Activated CD4-positive, alpha-beta T cell treated with anti-CD3 and anti-CD28 coated beads for 36 hours (primary cell): ENCODE results near the gene ZNF608. TPM values are rescaled to one million over a fixed set of nuclear protein-coding genes. Genes with fewer than 3 reads are reported as not detected.

Experiments used
- ATAC-seq: fragments of 200-7000 bp; cut with Tn5 transposase; one replicate; pipeline ENCODE4 v1.10.0; 2021; ENCODE audit warnings: mild to moderate bottlenecking, moderate library complexity
- CTCF ChIA-PET: fragments of 350-600 bp; sonication (Branson Sonifier 250); formaldehyde crosslinking; loops from one replicate; lab custom pipeline; 2021; ENCODE audit warnings: antibody characterized with exemption; lab: Charles Lee
- POLR2A ChIA-PET: fragments of 350-600 bp; sonication (Branson Sonifier 250); formaldehyde crosslinking; loops from one replicate; lab custom pipeline; 2021; ENCODE audit warnings: antibody characterized with exemption, inconsistent platforms; lab: Charles Lee
- DNase-seq: peaks from one replicate; pipeline ENCODE4 v3.0.0-alpha.2; 2020
- H3K27ac Mint-ChIP-seq: one replicate; pipeline ENCODE4 v1.8.0; 2021; ENCODE audit warnings: mixed read lengths
- H3K27me3 Mint-ChIP-seq: one replicate; pipeline ENCODE4 v1.8.0; 2021; ENCODE audit warnings: mixed read lengths
- H3K36me3 Mint-ChIP-seq: one replicate; pipeline ENCODE4 v1.8.0; 2021; ENCODE audit warnings: low read depth, mixed read lengths
- H3K4me1 Mint-ChIP-seq: one replicate; pipeline ENCODE4 v1.8.0; 2021; ENCODE audit warnings: mixed read lengths
- H3K4me3 Mint-ChIP-seq: one replicate; pipeline ENCODE4 v1.8.0; 2021; ENCODE audit warnings: mild to moderate bottlenecking, moderate library complexity, mixed read lengths
- H3K9me3 Mint-ChIP-seq: one replicate; pipeline ENCODE4 v1.8.0; 2021; ENCODE audit warnings: low read depth, mixed read lengths
- intact Hi-C, 2 experiments: fragments of 100-400 bp; cut with DNase I in 1 of 2; cut with micrococcal nuclease in 1 of 2; formaldehyde crosslinking; loops; one replicate each; pipeline versions ENCODE4 v1.14.2 to v1.15.1; 2022 to 2024; cut with DNase I, micrococcal nuclease
- total RNA-seq, 2 experiments: library from RNA; stranded (reverse); gene quantifications; one replicate each; pipeline ENCODE4 v1.2.3, GENCODE V29; 2021

ZNF608 gene
- total RNA-seq, 2 experiments from 2014 or later: not detected

- intact Hi-C loops: no loop called here
- ATAC-seq (no peak), DNase-seq (no peak)
- POLR2A ChIA-PET: no interaction called here
- Mint-ChIP-seq H3K4me1 (peaks cover 20% of the 10 kb centered on the region), H3K9me3 (no peaks in the 10 kb centered on the region), H3K27me3 (peaks cover 43% of the 10 kb centered on the region), H3K27ac (no peak overlapping the region), H3K4me3 (no peak overlapping the region), H3K36me3 (no peaks in the 10 kb centered on the region)
- CTCF ChIA-PET: no interaction called here
Observed at GRCh38 chr5:124742983-124743601, 3.3 kb downstream of the ZNF608 start.

GRCh38 chr5:124742521-124742920, 3.9 kb downstream of the ZNF608 start:
- H3K9me3 Mint-ChIP-seq: no peaks in the 10 kb centered on the region
- H3K36me3 Mint-ChIP-seq: no peaks in the 10 kb centered on the region
- ChIA-PET CTCF (no interaction called here), POLR2A (no interaction called here)
- H3K4me1 Mint-ChIP-seq: peaks cover 14% of the 10 kb centered on the region
- DNase-seq (no peak), ATAC-seq (no peak)
- no peak overlapping the region for H3K4me3 Mint-ChIP-seq
- H3K27ac Mint-ChIP-seq: no peak overlapping the region
- intact Hi-C loops: no loop called here
- H3K27me3 Mint-ChIP-seq: peaks cover 40% of the 10 kb centered on the region

GRCh38 chr5:124741711-124742496, 4.5 kb downstream of the ZNF608 start:
- CTCF ChIA-PET: interaction anchor here (1.1 kb wide), 1 partner anchor 9 kb away, joined by 4 read pairs; no protein-coding TSS in a partner anchor
- no peaks in the 10 kb centered on the region for H3K36me3 Mint-ChIP-seq
- intact Hi-C loops: no loop called here
- DNase-seq: no peak
- H3K9me3 Mint-ChIP-seq: no peaks in the 10 kb centered on the region
- H3K4me1 Mint-ChIP-seq: peaks cover 8% of the 10 kb centered on the region
- ATAC-seq: no peak
- H3K4me3 Mint-ChIP-seq: no peak overlapping the region
- no peak overlapping the region for H3K27ac Mint-ChIP-seq
- peaks cover 35% of the 10 kb centered on the region for H3K27me3 Mint-ChIP-seq
- POLR2A ChIA-PET: no interaction called here

- Mint-ChIP-seq H3K4me3 (no peak overlapping the region), H3K27me3 (peaks cover 32% of the 10 kb centered on the region), H3K4me1 (peaks cover 1% of the 10 kb centered on the region), H3K9me3 (no peaks in the 10 kb centered on the region), H3K27ac (no peak overlapping the region), H3K36me3 (no peaks in the 10 kb centered on the region)
- ATAC-seq (no peak), DNase-seq (no peak)
- CTCF ChIA-PET: interaction anchor here (1.1 kb wide), 1 partner anchor 10 kb away, joined by 4 read pairs; no protein-coding TSS in a partner anchor
- POLR2A ChIA-PET: no interaction called here
- intact Hi-C loops: no loop called here
Observed at GRCh38 chr5:124740991-124741583, 5.4 kb downstream of the ZNF608 start.

- Mint-ChIP-seq H3K4me3 (no peak overlapping the region), H3K27ac (no peak overlapping the region), H3K36me3 (no peaks in the 10 kb centered on the region), H3K4me1 (no peaks in the 10 kb centered on the region), H3K9me3 (no peaks in the 10 kb centered on the region), H3K27me3 (peaks cover 36% of the 10 kb centered on the region)
- intact Hi-C loops: no loop called here
- ChIA-PET CTCF (no interaction called here), POLR2A (no interaction called here)
- DNase-seq (no peak), ATAC-seq (no peak)
Observed at GRCh38 chr5:124740071-124740470, 6.4 kb downstream of the ZNF608 start.

- intact Hi-C loops: no loop called here
- Mint-ChIP-seq H3K4me3 (no peak overlapping the region), H3K27ac (no peak overlapping the region), H3K27me3 (peaks cover 38% of the 10 kb centered on the region), H3K9me3 (no peaks in the 10 kb centered on the region), H3K36me3 (no peaks in the 10 kb centered on the region), H3K4me1 (no peaks in the 10 kb centered on the region)
- ChIA-PET CTCF (no interaction called here), POLR2A (no interaction called here)
- ATAC-seq: no peak
- DNase-seq: no peak
Observed at GRCh38 chr5:124739634-124740025, 6.8 kb downstream of the ZNF608 start.

DNA sequence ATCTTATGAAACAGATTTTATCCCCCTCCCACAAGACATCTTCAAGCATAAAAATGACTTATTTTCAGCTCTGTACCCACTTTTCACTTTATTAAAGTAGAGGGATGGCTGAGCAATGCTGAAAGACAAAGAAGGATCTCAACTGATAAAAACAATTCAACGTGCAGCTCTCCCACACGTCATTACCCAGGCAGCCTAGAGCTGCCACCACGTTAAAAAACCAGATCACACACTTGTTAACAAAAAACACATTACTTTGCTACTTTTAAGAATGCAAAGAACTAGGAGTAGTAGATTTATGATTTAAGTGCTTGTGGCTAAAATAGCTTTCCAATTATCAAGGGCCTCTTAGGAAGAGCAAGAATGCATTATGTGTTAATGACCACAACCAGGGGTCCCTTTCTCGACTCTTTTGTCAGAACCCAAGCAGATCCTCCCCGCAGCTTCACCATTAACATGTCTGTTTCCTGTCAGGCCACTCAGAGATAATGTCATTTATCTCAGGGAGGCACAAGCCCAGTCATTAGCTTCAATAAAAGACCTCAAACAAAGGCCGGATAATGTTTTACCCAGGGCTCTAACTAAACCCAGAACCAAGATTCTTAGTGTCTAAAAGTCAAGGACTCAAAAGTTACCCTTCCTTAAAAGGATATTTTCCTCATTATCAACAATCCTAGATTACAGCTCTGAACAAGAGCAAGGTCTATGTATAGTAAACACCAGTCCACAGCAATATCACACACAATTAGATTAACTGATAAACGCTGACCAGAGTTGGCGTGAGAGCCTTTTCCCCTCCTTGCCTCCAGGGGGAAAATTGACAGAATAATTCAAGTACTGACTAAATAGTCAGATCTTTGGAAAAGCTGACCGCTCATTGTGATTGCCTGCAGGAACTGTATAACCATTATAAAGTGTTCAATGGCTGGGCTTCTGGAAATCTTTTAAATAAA, 7.5 kb downstream of the ZNF608 start:
- Mint-ChIP-seq H3K27ac (no peak overlapping the region), H3K4me3 (no peak overlapping the region), H3K9me3 (no peaks in the 10 kb centered on the region), H3K4me1 (no peaks in the 10 kb centered on the region), H3K27me3 (peaks cover 43% of the 10 kb centered on the region), H3K36me3 (no peaks in the 10 kb centered on the region)
- intact Hi-C loops: no loop called here
- CTCF ChIA-PET: no interaction called here
- POLR2A ChIA-PET: no interaction called here
- DNase-seq (no peak), ATAC-seq (no peak)

DNA sequence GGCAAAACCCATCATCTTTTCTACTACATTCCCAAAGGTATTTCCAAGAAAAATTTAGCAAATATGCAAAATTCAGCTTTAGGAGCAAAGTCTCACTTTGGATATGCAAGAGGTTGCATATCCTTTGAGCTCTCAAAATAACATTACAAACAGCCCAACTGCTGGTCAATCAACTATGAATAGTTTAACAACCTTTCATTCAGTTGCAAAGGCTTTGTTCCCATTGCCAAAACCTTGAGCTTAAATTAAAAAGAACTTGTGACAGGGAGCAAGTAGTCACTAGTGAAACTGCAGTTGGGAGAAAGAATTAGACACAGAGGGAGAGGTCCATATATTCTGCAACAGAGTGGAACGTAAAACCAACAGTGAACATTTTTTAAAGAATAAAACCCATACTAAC, 8.8 kb downstream of the ZNF608 start:
- no peak overlapping the region for H3K27ac Mint-ChIP-seq
- H3K4me3 Mint-ChIP-seq: no peak overlapping the region
- no peaks in the 10 kb centered on the region for H3K9me3 Mint-ChIP-seq
- ChIA-PET CTCF (interaction anchor here (0.7 kb wide), 1 partner anchor 36 kb away, joined by 3 read pairs; no protein-coding TSS in a partner anchor), POLR2A (no interaction called here)
- H3K36me3 Mint-ChIP-seq: no peaks in the 10 kb centered on the region
- no peak for DNase-seq
- no peak for ATAC-seq
- peaks cover 45% of the 10 kb centered on the region for H3K27me3 Mint-ChIP-seq
- intact Hi-C loops: no loop called here
- H3K4me1 Mint-ChIP-seq: no peaks in the 10 kb centered on the region

DNA sequence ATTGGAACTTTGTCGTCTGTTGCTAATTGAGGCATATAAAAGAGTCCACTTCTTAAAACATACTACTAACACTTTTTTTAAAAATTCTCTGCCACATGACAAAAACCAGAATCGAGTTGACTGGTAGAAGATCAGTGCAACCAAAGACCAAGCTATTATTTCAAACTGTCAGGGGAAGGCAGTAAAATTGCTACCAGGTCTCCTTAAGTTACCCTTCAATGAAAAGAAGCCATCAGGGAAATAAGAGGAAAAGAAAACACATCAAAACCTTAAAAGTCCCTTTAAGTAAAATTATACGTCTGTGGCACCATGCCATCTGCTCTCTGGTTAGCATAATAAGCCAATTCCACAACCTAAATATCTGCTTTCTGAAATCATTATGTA, 9.6 kb downstream of the ZNF608 start:
- DNase-seq: no peak
- Mint-ChIP-seq H3K4me3 (no peak overlapping the region), H3K4me1 (no peaks in the 10 kb centered on the region), H3K27me3 (peaks cover 49% of the 10 kb centered on the region), H3K9me3 (no peaks in the 10 kb centered on the region), H3K36me3 (no peaks in the 10 kb centered on the region), H3K27ac (no peak overlapping the region)
- ChIA-PET POLR2A (no interaction called here), CTCF (no interaction called here)
- intact Hi-C loops: no loop called here
- no peak for ATAC-seq

DNA sequence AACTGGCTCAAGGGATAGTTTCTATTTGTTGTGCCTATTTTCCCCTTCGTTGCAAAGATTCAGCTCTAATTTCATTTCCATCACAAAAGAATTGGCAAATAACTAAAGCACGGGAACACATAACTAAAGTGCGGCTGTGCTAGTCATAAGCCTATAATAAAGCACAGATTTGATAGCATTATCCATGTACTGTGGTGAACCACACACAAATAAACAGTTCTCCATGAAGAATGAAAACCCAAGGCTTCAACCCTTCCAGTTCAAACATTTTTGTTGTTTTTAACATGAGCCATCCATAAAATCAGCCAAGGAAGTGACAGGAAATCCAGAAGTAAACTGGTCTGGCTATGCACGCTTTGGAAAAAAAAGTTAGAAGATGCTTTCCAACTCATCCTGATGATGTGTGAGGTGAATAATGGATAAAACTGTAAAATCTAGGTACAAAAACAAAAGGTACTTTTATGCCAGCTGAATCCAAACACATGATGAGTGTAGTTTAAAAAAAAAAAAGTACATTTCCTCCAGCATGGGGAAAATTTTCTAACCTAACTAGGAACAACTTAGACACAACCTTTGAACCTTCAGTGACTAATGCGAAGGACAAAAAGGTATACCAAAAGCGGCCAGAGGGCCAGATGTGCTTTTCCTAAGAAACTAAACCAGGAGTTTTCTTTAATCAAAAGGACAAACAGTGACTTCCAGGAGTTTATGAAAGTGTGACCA, 10.2 kb downstream of the ZNF608 start:
- CTCF ChIA-PET: interaction anchor here (0.6 kb wide), 1 partner anchor 16 kb away, joined by 3 read pairs; no protein-coding TSS in a partner anchor
- Mint-ChIP-seq H3K9me3 (no peaks in the 10 kb centered on the region), H3K27ac (no peak overlapping the region), H3K4me1 (no peaks in the 10 kb centered on the region), H3K36me3 (no peaks in the 10 kb centered on the region), H3K4me3 (no peak overlapping the region), H3K27me3 (peaks cover 49% of the 10 kb centered on the region)
- DNase-seq (no peak), ATAC-seq (no peak)
- intact Hi-C loops: no loop called here
- POLR2A ChIA-PET: no interaction called here
